Stimulated activated CD8-positive, alpha-beta memory T cell treated with anti-CD3 and anti-CD28 coated beads, Interleukin-15, amount 100 ng/mL, for 24 hours (primary cell): Measurements from ENCODE around the gene NCS1.
"Not testable (repeated sequence)": the region's sequence is repeated elsewhere in the genome, so short reads cannot be mapped to it uniquely, and the experiment has no call there.

ENCODE experiments used
- DNase-seq: peaks from one replicate; pipeline ENCODE4 v3.0.0-alpha.2; 2020; ENCODE audit warnings: low read depth

The NCS1 gene

DNA sequence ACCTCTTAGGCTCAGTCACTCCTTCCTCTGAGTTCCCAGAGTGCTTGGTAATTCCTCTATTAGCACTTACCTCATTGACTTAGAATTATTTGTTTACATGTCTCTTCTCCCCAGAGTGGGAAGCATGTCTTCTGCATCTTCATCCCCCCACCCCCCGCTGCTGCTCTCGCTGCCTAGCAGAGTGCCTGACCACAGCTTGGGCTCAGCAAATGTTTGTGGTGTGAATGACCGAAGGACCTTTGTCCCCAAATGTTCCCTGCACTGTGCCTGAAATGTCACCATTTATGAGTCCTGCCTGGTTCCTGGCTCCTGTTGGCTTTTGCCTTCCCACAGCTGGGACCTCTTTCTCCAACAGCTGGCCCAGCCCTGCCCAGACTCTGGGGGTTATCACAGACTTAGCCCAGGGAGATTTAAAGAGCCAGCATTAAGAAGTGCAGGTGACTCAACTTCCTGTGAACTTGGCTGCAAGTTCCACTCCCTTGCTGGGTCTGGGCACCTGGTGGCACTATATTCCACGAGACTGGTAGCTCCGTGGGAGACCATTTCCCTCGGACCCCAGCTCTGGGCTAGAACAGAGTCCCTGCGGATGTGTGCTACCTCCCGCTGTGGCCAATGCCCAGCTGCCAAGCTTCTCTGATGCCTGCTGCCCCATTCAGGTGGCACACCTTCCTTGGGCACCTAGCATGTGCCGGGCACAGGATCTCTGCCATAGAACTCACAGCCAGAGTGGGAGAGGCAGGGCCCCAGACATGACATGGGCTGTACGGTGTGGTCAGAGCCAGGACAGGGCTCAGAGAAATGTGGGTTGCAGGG, 91.6 kb downstream of the NCS1 start:
- DNase-seq: no peak

DNA sequence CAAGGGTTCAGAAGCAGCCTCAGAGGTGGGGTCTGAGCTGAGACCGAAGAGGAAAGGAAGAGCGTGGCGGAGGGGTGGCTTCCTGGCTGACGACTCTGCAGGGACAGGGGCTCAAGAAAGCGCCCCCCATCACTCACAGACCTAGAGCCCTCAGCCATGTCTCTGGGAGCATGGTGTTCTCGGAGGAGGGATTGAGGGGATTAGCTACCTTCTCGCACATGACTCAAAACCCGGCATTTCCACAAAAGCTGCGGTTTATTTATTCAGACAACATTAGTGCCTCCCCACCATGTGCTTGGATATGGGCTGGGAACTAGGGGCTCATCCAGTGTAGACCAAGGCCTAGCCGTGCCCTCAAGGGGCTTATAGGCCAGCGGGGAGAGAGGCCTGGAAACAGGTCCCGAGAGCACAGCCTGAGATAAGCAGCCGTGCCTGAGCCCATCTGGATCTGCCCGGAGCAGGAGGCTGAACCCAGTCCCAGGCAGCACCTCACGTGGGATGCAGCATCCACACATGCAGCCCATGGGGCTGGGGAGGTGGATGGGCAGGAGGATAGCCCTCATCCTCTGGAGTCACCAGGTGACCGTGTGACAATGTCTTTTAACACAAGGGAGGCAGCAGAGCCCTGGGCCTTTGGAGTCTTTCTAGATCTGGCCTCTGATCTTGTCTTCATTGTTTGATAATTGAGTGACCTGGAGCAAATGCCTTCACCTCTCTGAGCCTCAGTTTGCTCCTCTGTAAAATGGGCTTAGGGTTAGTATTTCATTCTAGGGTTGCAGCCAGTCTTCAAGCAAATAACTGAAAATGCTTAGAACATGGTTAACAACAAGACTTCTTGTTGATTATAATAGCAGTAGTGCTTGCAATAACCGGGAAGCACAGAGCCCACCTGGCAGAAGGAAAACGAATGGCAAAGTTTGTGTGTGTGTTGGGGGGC, 92.5 kb downstream of the NCS1 start:
- DNase-seq: no peak

DNA sequence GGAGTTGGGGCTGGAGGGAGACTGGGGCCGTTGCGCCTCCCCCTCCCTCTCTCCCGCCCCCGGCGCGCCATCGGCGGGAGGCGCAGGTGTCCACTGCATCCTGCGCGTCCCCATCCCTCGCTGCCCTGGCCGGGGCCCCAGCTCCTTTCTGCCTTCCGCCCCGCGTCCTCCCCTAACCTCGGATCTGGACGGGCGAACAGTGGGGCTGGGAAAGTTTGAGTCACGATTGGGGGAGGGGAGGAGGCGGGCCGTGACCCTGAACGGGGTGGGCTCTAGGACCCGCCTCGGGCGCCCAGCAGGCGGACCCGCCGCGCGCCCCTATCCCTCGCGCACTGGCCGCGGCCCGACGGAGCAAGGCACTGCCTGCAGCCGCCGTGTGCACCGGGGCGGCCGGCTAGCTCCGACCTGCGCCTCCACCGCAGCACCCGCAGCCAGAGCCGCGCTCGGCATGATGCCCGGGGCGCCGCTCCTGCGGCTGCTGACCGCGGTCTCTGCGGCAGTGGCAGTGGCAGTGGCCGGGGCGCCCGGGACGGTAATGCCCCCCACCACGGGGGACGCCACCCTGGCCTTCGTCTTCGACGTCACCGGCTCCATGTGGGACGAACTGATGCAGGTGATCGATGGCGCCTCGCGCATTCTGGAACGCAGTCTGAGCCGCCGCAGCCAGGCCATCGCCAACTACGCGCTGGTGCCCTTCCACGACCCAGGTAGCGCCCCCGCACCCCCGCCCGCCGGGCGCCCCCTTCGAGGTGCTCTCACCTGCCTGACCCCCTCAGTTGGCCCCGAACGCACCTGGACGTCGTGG, 93.4 kb downstream of the NCS1 start, which contains the start of gene HMCN2:
TSS of gene HMCN2 (plus strand) at position 330 of the 805 bp plus-strand sequence. CDS start at position 449, 119 bp downstream.
- no peak for DNase-seq

DNA sequence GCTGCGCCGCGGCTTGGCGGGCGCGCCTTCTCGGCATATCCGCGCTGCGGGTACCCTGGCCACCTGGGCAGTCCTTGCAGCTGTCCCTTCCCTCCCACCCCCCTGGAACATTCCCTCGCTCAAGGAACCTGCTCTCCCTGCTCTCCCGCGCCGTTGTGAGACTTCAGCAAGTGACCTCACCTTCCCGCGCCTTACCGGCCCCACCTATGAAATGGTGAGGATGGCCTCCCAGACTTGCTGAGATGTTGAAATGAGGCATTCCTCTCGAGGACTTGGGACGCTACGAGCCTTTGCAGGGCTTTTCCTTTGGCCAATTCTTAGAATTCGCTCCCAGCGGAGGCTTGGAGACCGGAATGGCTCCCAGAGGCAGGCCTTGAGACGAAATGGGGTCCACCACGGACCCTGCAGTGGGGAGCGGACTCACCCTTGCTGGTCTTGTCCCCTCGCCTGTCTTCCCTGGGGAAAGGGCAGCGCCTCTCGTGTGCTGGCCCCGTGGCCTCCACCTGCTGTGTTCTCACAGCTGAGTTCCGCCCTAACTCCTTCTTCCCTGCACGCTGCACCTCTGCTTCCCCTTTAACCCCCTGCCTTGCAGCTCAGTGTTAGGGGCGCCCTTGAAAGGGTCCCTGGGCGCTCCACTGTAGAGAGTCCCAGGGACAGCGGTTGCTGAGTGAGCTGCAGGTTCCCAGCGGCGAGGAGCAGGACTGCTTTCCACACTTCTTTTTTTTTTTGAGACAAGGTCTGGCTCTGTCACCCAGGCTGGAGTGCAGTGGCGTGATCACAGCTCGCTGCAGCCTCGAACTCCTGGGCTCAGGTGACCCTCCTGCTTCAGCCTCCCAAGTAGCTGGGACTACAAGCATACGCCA, 94.3 kb downstream of the NCS1 start:
- no peak for DNase-seq

DNA sequence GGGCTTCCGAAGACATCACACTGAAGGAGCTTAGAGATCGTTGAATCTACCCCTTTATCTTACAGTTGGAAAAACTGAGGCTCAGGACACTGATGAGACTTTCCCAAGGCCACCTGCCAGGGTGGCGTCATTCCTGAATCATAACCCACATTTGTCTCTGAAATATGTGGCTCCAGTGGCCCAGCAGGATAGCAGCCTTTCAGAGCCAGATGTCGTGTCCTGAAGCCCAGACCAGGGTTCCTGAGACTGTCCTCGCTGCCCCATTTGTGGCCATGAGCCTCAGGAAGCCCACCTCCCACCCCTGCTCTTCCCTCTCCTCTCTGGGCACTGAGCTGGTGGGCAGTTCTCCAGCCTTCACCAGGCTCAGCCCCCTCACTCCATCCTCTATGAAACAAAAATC, 95.7 kb downstream of the NCS1 start:
- no peak for DNase-seq

DNA sequence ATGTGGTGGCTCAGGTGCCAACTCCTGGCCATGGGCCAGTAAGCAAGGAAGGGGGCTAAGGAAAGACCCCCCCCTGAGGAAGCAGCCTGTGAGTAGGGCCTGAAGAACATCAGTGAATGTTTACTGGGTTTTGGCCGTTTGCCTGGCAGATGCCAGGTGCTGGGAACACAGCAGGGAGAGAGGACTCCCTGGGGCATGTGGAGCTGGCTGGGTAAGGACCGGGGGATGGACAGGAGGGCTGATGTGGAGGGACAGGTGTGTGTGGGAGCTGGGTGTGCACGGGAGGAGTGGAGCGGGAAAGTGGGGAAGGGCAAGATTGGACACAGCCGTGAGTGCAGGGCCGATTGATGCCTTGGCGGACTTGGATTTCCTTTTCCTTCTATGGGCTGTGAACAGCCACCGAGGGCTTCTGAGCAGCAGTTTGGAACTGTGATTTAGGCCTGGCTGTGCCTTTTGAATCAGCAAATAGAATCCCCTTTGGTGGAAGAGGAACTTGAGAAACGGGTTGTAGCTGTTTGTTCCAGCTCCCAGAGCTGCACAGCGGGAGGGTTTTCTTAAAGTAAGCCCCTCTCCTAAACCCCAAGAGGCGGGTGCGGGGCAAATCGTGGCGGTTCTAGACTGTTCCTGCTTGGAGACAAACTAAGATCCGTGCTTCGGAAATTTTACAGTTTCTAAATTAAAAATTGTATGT, 96.5 kb downstream of the NCS1 start:
- DNase-seq: no peak

DNA sequence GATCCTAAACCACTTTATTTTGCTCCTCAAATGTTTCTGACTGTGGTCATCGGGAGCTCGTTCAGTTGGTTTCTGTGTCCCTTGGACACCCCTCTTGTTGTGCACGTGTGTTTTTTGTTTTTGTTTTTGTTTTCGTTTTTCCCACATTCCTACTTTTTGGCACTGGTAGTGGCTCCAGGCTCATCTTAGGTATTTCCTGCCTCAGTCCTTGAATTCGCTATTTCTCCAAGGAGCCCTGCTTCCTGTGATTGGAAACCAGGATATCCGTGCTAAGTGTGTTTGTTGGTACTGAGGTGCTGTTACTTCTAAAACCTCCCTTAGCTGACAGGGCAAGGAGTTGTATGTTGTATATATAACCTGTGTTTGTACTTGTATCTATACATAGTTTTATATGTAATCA, 99.3 kb downstream of the NCS1 start:
- DNase-seq: no peak

DNA sequence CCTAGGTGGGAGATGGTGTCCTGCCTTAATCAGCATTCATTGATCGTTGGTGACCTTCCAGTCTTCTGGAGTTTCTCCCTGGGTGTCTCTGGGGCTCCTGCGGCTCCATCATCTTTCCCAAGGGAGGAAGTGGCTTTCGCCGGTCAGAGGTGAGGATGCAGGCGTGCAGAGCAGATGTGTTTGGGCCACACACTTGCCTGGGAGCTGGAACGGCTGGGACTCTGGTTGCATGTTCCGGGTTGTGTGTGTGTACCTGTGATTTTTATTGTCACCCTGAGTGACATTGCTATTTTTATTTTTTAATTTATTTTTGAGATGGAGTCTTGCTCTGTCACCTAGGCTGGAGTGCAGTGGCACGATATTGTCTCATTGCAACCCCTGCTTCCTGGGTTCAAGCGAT, 103.0 kb downstream of the NCS1 start:
- no peak for DNase-seq

DNA sequence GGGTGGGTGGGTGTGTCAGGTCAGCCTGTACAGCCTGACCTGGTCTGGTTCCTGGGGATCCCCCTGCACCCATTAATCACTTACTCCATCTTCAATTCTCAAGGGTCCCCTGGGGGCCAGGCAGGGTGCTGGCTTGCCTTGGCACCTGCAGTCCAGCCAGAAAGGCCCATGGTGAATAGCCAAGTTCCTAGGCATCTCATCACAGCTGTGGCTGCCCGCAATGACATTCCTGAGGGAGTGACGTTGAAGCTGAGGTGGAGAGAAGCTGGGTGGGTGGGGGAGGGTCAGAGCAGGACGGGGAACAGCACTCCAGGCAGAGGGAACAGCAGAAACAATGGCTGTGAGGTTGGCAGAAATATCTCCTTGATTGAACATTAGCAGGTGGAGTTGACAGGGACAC, 103.9 kb downstream of the NCS1 start:
- DNase-seq: no peak

DNA sequence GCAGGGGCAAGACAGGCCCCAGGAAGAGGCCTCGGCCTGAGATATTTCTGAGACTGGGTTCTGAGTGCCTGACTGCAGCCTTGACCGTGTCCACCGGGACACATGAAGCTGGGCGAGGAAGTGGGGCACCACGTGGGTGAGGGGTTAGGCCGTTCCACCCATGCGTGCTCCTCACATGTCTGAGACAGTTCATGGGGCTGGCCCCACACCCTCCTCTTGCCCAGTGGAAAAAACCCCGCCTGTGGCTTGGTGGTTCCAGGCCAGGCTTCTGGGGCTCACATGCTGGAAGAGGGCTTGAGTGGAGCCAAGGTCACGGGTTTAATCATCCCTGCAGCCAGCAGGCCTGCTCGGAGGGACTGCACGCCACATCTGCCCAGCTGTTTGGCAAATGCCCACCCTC, 104.8 kb downstream of the NCS1 start:
- no peak for DNase-seq

DNA sequence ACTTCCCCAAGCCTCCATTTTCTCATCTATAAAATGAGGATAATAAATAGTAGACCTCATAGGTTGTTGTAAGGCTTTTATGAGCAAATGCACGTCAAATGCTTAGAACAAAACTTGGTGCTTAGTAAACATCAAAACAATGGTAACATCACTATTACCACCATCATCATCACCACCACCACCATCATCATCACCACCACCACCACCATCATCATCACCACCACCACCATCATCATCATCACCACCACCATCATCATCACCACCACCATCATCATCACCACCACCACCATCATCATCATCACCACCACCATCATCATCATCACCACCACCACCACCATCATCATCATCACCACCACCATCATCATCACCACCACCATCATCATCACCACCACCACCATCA, 105.3 kb downstream of the NCS1 start:
- DNase-seq: not testable (repeated sequence)

DNA sequence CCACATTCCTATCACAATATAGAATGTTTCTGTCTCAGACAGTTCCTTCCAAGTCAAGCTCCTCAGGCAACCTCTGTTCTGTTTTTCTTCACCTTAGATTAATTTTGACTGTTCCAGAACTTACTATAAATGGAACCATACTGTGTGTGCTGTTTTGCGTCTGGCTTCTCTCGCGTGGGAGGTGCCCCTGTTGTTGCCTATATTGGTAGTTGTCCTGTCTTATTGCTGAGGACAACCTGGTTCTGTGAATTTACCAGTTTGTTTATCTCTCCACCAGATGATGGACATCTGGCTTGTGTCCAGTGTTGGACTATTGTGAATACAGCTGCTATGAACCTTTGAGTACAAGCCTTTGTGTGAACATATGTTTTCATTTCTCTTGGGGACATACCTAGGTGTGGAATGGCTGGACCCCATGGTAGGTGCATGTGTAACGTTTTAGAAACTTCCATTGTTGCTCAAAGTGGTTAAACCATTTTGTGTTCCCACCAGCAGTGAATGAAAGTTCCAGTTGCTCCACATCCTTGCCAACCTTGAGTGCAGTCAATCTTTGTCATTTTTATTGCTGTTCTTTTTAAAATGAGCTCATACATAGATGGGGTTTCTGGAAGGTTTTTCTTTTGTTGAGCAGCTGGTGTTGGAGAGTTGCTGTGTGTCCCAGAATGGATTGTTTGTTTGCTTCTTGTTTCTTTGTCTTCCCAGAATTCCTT, 111.5 kb downstream of the NCS1 start:
- no peak for DNase-seq

DNA sequence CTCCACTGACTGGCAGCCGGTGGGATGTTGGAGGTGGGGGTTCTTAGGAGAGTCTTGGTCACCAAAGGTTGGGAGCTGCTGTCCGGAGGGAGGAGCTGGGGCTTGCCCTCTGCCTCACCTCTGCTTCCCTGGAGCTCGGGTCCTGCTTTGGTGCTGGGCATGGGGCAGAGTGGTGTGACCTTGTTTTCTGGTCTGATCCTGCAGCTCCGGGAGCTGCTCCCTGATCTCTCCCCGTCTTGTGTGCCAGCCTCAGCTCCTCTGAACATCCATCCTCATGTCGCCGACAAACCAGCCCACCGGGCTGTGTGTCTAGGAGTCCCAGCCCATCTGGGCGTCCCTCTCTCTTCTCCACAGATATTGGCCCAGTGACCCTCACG, 112.0 kb downstream of the NCS1 start:
- no peak for DNase-seq

DNA sequence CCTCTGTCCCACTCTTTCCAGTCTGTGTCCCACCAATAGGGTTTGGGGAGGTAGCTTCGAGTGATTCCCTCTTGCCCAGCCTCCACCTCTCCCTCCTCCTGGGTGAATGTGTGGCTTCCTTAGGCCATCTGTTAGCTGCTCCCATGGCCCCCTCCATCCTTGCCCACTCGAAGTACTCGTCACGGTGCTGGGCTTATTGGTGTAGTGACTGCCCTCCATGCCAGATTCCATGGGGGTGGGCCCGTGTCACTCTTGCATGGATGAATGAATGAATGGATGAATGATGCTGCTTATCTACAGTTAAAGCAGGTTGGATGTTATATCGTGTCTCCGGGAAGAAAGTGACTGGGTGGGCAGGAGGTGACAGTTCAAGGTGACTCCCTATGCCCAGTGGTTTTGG, 112.5 kb downstream of the NCS1 start:
- DNase-seq: no peak

DNA sequence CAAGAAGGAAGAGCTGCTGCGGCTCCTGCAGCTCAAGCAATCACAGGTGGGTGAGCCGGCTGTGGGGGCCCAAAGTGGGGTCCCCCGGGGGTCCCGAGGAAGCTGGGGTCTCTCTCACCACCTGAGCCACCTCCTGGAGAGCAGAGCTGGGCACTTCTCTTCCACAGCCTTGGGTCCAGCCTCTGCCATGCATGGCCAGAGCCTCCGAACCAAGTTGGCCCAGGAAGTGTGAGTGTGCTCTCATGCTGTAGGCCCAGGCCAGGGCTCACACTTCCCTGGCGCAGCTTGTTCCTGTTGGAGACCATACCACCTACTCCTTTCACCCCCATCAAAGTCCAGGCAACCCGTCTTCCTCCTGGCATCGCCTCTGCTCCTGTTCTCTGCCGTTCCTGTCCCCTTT, 113.1 kb downstream of the NCS1 start:
- no peak for DNase-seq

DNA sequence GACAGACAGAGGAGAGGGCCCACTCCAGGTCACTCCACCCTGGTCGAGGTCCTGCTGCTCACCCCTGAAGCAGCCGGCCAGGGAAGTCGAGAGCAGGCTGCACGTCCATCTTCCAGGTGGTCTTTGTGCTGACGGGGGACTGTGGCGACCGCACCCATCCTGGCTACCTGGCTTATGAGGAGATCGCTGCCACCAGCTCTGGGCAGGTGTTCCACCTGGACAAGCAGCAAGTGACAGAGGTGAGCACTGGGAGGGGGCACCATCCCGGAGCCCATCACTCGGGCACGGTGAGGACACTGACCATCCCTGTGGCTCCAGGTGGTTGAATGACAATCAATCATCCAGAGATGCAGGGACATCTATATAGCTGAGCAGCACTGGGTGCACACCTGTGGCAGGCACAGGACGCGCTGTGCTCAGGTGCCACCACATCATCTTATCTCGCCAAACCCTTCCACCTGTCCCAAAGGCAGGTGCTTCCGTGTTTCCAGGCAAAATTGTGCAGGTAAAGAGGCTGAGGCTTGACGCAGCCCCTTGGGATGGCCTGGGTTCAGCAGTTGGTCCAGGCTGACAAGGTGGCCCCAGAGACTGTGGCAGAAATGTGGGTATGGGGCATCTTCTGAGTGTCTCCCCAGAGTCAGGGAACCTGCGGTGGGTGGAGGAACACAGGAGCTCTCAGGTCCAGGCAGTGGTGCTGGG, 114.0 kb downstream of the NCS1 start:
- no peak for DNase-seq
